GM18909 (cell line): ENCODE measurements around the gene CDKAL1.
A peak's percentile ranks its signal among the peaks of the same experiment; 100 is the strongest.
"Not testable (repeated sequence)": the region's sequence is repeated elsewhere in the genome, so short reads cannot be mapped to it uniquely, and the experiment has no call there.

ENCODE experiments used
- ATAC-seq: cut with Tn5 transposase; IDR thresholded peaks from one replicate; pipeline ENCODE4 v1.9.1; 2021; ENCODE audit warnings: mild to moderate bottlenecking; ENCODE audit not compliant: unreplicated experiment, poor library complexity

Gene CDKAL1

DNA sequence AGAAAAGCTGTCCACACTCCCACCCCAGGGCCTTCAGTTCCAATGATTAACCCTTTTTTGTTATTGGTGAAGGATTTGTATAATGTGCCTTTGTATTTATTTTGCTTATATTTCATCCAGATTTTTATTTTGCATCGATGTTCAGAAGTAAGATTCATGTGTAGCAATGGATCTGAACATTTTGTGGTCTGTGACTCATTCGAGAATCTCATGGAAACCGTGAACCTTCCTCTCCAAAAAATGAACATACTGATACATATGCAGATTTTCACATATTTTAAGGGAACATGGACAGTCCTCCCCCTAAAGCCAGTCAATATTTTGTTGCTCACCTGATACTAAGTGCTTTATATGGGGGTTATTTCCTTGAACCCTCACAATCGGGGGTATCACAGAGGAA is 637.5 kb downstream of the CDKAL1 start:
- ATAC-seq, result no peak

DNA sequence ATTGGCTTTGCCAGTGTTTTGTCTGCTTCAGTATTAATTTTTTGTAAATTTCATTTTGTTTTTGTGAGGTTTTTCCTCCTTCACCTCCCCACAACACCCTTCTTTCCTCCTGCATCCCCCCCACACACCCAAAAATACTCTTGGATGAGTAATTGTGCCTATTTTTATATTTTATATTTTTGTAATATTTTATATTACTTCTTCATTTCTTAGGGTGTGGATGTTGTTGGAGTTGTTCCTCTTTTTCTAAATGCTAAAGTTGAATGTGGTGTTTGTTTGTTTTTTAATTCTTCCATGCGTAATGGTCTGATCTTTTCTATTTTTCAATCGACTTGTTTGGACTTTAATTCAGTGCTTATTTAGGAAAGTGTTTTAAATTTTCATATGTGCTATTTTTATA is 638.8 kb downstream of the CDKAL1 start:
- ATAC-seq, result no peak

DNA sequence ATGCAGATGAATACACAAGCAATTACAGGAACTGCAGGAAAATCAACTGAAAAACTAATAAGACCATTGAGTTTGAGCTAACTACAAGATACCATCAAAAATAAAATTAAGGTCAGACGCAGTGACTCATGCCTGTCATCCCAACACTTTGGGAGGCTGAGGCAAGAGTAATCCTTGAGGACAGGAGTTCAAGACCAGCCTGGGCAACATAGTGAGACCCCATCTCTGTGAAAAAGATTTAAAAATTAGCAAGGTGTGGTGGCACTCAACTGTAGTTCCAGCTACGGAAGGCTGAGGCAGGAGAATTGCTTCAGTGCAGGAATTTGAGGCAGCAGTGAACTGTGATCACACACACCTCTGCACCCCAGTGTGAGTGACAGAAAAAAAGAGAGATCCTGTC is 639.4 kb downstream of the CDKAL1 start:
- ATAC-seq, result no peak

DNA sequence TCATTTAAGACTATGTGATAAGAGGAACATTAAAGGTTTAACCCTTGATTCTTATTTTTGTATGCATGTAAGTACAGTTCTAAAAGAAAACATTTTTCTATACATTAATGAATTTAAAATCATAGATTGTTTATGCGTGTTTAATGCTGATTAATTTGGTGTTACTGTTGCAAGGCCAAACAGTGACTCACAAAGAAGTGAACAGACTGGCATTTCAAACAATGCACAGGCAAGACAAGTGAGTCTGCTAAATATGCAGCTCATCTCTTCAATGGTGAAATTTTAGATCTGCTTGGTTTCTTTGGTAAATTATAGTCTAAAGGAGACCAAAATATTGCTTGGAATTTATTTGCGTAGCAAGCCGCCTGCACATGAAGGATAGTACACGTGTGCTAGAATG is 641.9 kb downstream of the CDKAL1 start:
- ATAC-seq, result no peak

DNA sequence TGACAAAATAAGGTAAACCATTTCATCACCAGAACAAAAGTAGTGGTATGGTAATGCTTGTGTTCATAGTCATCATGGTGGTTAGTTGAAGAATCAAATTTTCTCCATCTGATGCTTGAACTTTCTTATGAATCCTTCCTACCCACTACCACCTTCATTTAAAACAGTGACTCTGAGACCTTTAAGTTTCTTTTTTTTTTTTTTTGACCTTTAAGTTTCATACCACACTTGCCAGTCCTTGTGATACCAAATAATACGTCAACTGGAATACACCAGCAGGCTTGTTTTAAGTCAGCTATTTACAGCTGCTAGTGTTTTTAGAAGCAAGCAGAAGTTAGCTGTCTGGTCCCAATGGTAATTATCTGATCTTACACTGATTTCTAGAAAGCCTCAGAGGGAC is 645.9 kb downstream of the CDKAL1 start:
- ATAC-seq, result peak; percentile 73

DNA sequence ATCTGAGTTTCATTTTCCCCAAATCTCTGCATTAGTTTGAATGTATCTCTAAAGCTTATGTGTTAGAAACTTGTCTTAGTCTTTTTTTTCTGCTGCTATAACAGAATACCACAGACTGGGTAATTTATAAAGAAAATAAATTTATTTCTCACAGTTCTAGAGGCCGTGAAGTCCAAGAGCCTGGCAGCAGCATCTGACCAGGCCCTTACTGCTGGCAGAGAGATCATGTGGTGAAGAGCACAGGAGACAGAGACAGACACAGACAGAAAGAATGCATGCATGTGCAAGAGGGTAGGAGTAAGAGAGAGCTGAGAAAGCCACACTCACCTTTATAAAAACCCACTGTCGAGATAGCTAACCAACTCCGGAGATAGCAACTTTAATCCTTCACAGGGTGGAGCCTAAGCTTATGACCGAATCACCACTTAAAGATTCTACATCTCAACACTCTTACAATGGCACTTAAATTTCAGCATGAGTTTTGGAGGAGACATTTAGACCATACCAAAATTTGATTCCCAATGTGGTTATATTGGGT is 646.6 kb downstream of the CDKAL1 start:
- no peak for ATAC-seq

DNA sequence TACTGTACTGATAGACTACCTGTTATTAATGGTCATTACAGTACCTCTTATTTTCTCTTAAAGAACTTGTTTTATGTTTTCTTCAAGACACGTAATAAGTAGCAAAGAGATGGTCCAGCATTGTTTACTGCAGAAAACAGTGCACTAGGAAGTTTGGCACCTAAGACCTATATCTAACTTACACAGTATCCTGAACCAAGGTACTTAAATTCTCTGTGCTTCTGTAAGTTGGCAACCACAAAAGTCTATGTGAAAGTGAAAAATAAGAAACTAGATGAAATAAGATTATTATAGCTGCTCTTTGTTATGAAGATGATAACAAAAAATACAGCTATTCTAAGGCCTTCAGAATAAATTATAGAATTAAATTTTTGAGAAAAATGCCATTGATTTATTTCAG is 647.6 kb downstream of the CDKAL1 start:
- ATAC-seq, result peak; percentile 62

DNA sequence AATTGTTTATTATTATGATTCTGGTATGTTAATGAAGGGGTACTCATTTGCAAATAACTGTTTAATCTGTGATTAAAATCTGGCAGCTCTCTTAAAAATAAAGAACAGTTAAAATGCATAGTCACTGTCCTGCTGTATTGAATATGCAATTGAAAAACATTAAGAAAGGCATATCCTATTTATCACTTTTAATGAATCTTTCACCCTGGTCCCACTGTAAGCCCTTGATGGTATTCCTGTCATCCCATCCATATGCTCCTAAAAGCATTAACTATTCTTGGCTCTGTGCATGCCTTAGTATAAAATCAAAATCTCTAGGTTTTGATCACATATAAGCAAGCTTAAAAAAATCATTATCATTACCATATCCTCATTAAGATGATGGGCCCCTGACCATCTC is 648.3 kb downstream of the CDKAL1 start:
- ATAC-seq, result no peak

DNA sequence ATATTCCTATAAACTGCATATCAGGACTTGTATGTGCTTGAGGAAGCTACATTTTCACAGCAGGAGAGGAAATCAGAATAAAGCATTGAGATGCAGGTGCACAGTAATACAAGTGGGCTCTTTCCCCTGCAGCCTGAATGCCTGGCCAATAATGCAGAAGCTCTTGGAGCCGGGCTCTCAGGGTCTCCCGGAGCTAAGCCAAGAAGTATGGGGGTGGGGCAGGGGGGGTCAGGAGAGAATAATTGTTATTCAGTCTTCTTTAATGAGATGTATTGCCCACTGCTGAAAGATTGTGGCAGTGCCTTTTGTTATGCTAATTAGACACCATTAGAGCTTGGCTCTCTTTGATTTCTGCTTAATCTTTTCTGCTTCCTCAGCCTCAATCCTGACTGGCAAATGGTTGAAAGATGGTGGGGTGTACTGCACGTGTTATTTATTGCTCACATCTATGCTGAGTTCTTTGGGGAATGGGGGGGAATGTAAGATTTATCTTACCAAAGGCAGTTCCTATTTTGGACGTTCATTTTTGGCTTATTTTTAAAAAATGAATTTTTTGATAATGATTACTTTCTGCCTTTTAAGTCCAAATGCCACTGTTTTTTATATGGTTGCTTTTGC is 651.7 kb downstream of the CDKAL1 start:
- ATAC-seq, result no peak

DNA sequence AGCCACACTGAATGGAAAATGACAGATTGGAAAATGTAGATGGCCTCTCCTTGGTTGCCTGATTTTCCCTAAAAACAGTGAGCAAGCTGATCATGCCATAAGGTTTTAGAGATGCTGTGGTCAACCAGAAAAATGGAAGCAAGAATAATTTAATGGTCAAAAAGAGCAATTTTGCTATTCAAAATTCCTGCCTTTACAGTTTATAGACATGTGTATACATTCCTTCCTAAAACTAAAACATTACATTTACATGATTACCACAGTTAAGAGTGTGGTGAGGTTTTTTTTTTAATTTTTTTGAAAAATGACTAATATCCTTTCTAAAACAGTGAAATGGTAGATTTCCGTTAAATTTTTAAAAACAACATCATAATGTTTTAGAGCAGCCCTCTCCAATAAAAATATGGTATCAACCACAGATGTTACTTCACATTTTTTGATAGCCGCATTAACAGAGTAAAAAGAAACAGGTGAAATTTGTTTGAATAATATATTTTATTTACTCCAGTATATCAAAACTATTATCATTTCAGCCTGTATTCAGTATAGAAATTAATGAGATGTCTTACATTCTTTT is 652.3 kb downstream of the CDKAL1 start:
- no peak for ATAC-seq

DNA sequence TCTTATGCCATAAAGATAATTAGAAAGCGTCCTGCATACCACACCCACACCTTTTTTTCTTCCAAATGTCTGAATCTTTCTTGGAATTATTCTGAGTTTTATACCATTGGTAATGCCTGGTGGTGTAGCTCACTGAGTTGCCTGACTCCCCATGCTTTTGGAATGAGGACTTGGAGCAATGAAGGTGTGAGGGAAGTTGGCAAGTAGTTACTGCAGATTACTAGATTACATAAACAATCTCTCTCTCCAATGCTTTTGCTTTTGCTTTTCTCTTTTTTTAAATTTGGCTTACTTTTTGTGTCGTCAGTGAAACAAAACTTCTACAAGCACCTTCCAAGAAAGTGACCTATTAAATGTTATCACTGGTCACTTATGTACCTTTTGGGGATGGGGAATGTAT is 653.2 kb downstream of the CDKAL1 start:
- no peak for ATAC-seq

DNA sequence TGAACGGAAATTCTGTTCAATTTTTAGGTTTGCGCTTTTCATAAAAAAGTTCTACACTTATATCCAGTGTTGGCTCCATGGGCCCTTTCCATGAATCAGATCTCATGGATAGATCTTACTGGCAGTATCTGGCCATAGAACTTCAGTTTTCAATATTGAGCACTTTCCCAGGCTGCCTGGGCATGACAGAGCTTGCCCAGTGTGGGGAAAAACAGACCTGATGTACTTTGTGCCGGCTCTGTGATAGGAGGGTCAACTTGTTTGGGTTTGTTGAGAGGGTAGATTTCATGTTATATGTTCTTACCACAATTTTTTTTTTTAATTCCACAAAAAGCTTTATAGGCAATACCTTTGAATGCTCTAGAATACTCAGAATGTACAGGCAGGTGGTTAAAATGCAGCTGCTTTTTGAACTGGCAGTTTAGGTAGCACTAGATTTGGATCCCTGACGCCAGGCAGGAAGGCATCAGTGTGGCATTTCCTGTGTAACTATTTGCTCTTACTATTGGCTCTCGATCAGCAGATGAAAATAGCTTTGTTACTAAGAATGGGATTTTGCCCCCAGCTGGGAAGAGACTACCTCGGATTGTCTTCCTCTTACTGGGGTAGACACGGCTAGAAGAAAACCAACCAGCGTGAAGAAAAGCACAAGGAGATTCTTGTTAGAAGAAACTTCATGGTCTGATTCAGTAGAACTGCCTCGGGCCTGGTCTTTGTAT is 654.4 kb downstream of the CDKAL1 start:
- ATAC-seq, result peak; percentile 58

DNA sequence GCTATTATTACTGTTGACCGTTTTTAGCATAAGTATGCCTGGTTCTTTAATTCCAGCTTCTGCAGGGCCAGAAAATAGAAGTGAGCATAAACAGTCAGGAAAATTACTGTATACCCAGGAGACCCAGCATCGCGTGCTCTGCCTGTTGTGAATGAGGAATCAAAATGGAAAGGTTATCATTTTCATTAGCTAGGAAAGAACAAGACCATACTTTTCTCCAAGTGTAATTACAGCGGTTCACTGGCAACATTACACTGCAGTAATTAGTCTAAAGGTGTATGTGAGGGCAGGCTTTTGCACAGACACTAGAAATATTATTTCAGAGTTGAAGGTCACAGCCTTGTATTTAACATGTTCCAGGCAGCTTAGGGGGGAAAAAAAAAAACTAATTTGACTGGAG is 655.5 kb downstream of the CDKAL1 start:
- ATAC-seq, result no peak

DNA sequence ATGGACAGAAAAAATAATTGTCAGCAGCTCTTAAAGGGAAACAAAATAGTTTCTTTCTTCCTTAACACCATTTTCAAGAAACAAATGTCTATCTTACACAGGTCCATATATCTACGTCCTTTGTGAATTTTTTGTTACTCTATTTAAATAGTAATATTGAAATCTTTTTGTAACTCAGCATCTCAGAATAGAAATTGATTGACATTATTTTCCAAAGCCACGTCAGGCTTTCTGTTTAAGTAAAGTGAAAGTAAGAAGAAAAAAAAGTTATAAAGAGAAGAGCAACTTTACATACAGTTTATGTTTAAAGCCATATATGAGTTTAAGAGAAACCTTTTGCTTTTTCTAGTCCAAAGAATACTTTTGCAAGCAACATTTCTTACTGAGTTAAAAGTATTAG is 656.4 kb downstream of the CDKAL1 start:
- ATAC-seq, result no peak

DNA sequence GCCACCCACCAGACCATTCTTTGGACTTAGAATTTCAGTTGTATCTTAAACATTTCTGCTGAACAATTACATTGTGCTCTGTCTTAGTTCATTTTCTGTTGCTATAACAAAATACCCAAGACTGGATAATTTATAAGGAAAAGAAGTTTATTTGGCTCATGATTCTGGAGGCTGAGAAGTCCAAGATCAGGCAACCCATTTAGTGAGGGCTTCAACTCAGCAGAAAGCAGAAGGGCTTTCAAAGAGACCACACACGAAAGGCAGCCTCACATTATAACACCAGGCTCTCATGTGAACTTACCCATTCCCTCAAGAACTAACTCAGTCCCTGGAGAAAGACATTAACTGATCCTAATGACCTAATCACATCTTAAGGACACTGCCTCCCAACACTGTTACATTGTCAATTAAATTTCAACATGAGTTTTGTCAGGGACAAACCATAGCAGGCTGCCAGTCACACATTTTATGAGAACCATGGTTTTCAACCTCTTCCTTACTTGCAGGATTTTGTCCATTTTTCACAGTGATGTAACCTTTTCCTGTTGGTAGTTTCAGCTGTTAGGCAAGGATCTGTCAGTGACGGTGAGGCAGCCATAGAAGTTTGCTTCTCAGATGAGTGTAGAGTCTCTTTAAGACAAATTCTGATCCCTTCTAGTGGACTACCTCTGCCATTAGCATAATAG is 659.7 kb downstream of the CDKAL1 start:
- no peak for ATAC-seq

DNA sequence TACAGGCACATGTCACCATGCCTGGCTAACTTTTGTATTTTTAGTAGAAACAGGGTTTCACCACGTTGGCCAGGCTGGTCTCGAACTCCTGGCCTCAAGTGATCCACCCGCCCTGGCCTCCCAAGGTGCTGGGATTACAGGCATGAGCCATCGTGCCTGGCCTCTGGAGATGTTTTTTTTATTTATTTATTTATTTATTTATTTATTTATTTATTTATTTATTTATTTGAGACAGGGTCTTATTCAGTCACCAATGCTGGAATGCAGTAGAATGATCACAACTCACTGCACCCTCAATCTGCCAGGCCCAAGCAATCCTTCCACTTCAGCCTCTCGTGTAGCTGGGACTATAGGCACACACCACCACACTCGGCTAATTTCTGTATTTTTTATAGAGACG is 661.0 kb downstream of the CDKAL1 start:
- not testable (repeated sequence) for ATAC-seq

DNA sequence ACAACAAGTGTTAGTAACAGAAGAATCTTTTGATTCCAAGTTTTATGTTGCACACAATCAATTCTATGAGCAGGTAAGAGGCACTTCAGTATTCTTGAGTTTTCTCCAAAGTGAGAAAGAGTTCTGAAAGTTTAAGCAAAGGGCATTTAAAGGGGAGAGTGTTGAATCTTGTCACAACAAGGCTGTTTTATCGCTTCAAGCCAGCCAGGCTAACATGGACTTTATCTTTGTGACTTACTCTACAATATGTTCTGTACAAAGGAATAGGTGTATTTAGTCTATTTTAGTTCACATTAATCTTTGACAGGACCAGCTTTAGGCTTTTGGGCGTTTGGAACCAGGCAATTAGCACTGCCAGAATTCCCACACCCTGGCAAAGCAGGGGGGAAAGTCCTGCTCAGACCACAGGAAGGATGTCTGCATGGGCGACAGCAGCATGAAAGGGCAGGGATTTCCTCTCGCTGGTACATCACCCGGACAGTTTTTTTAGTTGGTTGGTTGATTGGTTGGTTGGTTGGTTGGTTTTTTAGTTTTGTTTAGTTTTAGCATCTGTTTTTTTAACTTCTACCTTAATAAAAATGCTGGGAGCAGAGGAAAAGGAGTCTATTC is 663.9 kb downstream of the CDKAL1 start:
- peak; percentile 43 for ATAC-seq

DNA sequence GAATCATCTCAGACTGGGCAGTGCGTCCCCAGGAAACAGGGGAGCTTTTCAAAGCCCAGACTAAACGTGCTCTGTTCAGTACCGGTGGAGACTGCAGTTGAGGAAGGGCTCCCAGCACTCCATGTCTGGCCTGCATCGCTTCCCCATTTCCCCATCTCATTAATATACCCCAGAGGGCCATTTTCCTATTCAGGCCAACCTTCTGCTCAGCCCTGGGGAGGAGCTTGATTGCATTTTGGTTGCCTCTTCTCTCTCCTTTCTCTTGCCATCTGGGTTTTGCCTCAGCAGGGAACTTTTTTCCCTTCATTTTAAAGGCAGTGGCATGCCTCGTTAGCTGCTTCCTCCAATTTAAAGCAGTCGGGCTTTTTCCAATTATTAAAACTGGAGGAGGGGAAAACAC is 665.0 kb downstream of the CDKAL1 start:
- ATAC-seq, result no peak

DNA sequence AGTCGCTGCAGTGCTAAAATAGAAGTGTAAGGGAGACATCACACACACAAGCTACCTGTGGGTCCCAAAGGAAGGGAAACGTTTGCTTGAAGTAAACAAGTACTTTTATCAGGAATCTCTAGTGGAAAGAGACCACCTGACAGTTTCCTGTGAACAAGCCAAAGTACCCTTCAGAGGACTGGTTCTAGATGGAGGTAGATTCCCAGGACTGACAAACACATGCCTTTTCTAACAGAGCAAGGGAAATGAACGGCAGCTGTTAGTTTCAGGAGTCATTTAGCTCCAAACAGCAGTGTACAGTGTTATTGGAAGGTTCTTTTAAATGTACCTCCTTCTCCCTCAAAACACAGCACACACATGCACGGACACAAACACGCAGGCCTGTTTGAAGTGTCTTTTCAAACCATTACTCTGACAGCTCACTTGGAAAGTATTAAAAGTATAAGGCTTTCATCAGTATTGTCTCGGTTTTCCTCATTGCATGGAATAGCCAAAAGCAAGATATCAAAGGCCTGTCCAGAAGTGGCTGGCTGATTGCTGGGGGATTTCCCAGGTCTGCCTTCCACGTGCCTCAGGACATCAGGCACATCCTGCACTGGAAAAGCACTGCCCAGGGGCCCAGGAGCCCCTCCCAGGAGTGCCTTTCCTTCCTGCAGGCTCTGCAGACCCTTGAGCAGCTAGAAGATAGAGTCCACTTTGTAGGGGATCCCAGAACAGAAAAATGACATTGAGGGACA is 666.0 kb downstream of the CDKAL1 start:
- ATAC-seq, result no peak

DNA sequence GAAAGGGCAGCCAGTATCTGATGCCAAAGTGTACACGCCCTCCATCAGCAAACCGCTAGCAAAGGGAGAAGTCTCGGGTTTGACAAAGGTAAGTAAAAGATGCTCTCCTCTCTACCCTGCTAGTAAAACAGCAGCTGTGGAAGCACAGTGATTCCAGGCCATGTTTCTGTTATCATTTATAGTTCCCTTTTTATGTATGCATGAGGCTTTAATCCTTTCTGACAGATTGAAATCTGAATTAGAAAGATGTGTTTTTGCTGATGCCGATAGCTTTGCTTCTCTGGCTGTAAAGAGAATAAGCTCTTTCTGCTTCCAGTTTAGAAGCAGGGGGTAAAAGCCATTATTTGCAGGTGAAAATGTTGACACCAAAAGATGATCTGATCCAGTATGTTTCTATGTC is 666.9 kb downstream of the CDKAL1 start:
- ATAC-seq, result no peak
